HUES64 (cell line): ENCODE measurements around the gene TSPAN14.

Source experiments
- H3K27ac ChIP-seq: 2 replicates; pipeline ENCODE4 v1.7.0; 2013; ENCODE audit warnings: low read depth, low read length, inconsistent platforms
- H3K27me3 ChIP-seq: 2 replicates; pipeline ENCODE4 v1.6.1; 2013; ENCODE audit warnings: mild to moderate bottlenecking, low read length; ENCODE audit not compliant: insufficient read depth
- H3K36me3 ChIP-seq: 2 replicates; pipeline ENCODE4 v1.6.1; 2013; ENCODE audit warnings: mild to moderate bottlenecking, low read length; ENCODE audit not compliant: insufficient read depth
- H3K4me1 ChIP-seq: 2 replicates; pipeline ENCODE4 v1.6.1; 2013; ENCODE audit warnings: mild to moderate bottlenecking, low read length, moderate library complexity; ENCODE audit not compliant: insufficient read depth
- H3K4me3 ChIP-seq: 2 replicates; pipeline ENCODE4 v1.5.1; 2013; ENCODE audit warnings: mild to moderate bottlenecking, low read length, moderate library complexity
- H3K9ac ChIP-seq: 2 replicates; pipeline ENCODE4 v1.6.1; 2013; ENCODE audit warnings: mild to moderate bottlenecking, low read depth, low read length
- H3K9me3 ChIP-seq: 2 replicates; pipeline ENCODE4 v1.6.1; 2013; ENCODE audit warnings: low read depth, low read length; ENCODE audit not compliant: insufficient read depth
- WGBS: fragments of 150-250, 120-280 bp; methylation state at CpG from one replicate; pipeline ENCODE4 v1.1.7; 2013; ENCODE audit warnings: missing lambda C conversion rate; 5-methylcytosine and 5-hydroxymethylcytosine counted together

Gene TSPAN14

GRCh38 chr10:80465839-80466590 is 11.9 kb downstream of the TSPAN14 start:
- H3K9me3 ChIP-seq: no peaks in the 10 kb centered on the region
- H3K9ac ChIP-seq: peak overlapping the region; percentile 80; the same call in 1 of the 2 replicates
- WGBS: 98% methylated on average over 10 of the region's 10 CpGs
- peaks cover 65% of the 10 kb centered on the region for H3K4me1 ChIP-seq
- H3K36me3 ChIP-seq: peaks cover 9% of the 10 kb centered on the region; the same call in 1 of the 2 replicates
- H3K27me3 ChIP-seq: peaks cover 11% of the 10 kb centered on the region; the same call in 1 of the 2 replicates
- peak overlapping the region; percentile 40; the same call in 1 of the 2 replicates for H3K4me3 ChIP-seq
- H3K27ac ChIP-seq: peak overlapping the region; percentile 90

- Histone ChIP-seq H3K9ac (no peak overlapping the region), H3K4me3 (no peak overlapping the region), H3K36me3 (peaks cover 9% of the 10 kb centered on the region; the same call in 1 of the 2 replicates), H3K4me1 (peaks cover 58% of the 10 kb centered on the region), H3K9me3 (no peaks in the 10 kb centered on the region), H3K27ac (no peak overlapping the region), H3K27me3 (peaks cover 11% of the 10 kb centered on the region; the same call in 1 of the 2 replicates)
- WGBS: 86% methylated on average over 9 of the region's 10 CpGs
These were observed 12.7 kb downstream of the TSPAN14 start for GRCh38 chr10:80466724-80467326.

- H3K4me1 ChIP-seq: peaks cover 51% of the 10 kb centered on the region
- peaks cover 11% of the 10 kb centered on the region; the same call in 1 of the 2 replicates for H3K27me3 ChIP-seq
- H3K36me3 ChIP-seq: peaks cover 9% of the 10 kb centered on the region; the same call in 1 of the 2 replicates
- H3K9me3 ChIP-seq: no peaks in the 10 kb centered on the region
- H3K27ac ChIP-seq: no peak overlapping the region
- H3K9ac ChIP-seq: no peak overlapping the region
- whole genome bisulfite sequencing: 7% methylated on average over 6 of the region's 6 CpGs
- H3K4me3 ChIP-seq: no peak overlapping the region
These were observed 13.9 kb downstream of the TSPAN14 start for GRCh38 chr10:80468002-80468401.

- Histone ChIP-seq H3K27ac (no peak overlapping the region), H3K4me1 (peaks cover 45% of the 10 kb centered on the region), H3K36me3 (peaks cover 9% of the 10 kb centered on the region; the same call in 1 of the 2 replicates), H3K4me3 (no peak overlapping the region), H3K9me3 (no peaks in the 10 kb centered on the region), H3K27me3 (peaks cover 11% of the 10 kb centered on the region; the same call in 1 of the 2 replicates), H3K9ac (no peak overlapping the region)
- WGBS: 92% methylated on average over 7 of the region's 7 CpGs
These were observed 14.8 kb downstream of the TSPAN14 start for GRCh38 chr10:80468806-80469421.

GRCh38 chr10:80470266-80470665 is 16.2 kb downstream of the TSPAN14 start:
- no peak overlapping the region for H3K9ac ChIP-seq
- H3K4me1 ChIP-seq: peaks cover 46% of the 10 kb centered on the region
- H3K9me3 ChIP-seq: no peaks in the 10 kb centered on the region
- peaks cover 11% of the 10 kb centered on the region; the same call in 1 of the 2 replicates for H3K27me3 ChIP-seq
- H3K27ac ChIP-seq: no peak overlapping the region
- peaks cover 9% of the 10 kb centered on the region; the same call in 1 of the 2 replicates for H3K36me3 ChIP-seq
- H3K4me3 ChIP-seq: no peak overlapping the region
- 94% methylated on average over 2 of the region's 3 CpGs for WGBS

GRCh38 chr10:80471001-80471400 is 16.9 kb downstream of the TSPAN14 start:
- Histone ChIP-seq H3K9ac (no peak overlapping the region), H3K27ac (no peak overlapping the region), H3K36me3 (peaks cover 9% of the 10 kb centered on the region; the same call in 1 of the 2 replicates), H3K27me3 (peaks cover 11% of the 10 kb centered on the region; the same call in 1 of the 2 replicates), H3K9me3 (no peaks in the 10 kb centered on the region), H3K4me3 (no peak overlapping the region), H3K4me1 (peaks cover 39% of the 10 kb centered on the region)
- WGBS: 97% methylated on average over 3 of the region's 3 CpGs

GRCh38 chr10:80471715-80472233 is 17.7 kb downstream of the TSPAN14 start:
- Histone ChIP-seq H3K4me1 (peaks cover 31% of the 10 kb centered on the region), H3K27me3 (peaks cover 9% of the 10 kb centered on the region; the same call in 1 of the 2 replicates), H3K27ac (no peak overlapping the region), H3K9me3 (no peaks in the 10 kb centered on the region), H3K36me3 (peaks cover 9% of the 10 kb centered on the region; the same call in 1 of the 2 replicates), H3K9ac (no peak overlapping the region), H3K4me3 (no peak overlapping the region)
- 89% methylated on average over 4 of the region's 4 CpGs for WGBS

GRCh38 chr10:80472234-80473095 is 18.4 kb downstream of the TSPAN14 start:
- H3K4me3 ChIP-seq: no peak overlapping the region
- H3K9ac ChIP-seq: no peak overlapping the region
- no peak overlapping the region for H3K27ac ChIP-seq
- 90% methylated on average over 9 of the region's 9 CpGs for WGBS
- peaks cover 24% of the 10 kb centered on the region for H3K4me1 ChIP-seq
- peaks cover 9% of the 10 kb centered on the region; the same call in 1 of the 2 replicates for H3K36me3 ChIP-seq
- H3K9me3 ChIP-seq: no peaks in the 10 kb centered on the region
- H3K27me3 ChIP-seq: peaks cover 7% of the 10 kb centered on the region; the same call in 1 of the 2 replicates

GRCh38 chr10:80473096-80473657 is 19.1 kb downstream of the TSPAN14 start:
- H3K4me1 ChIP-seq: peaks cover 17% of the 10 kb centered on the region
- peaks cover 9% of the 10 kb centered on the region; the same call in 1 of the 2 replicates for H3K36me3 ChIP-seq
- no peak overlapping the region for H3K9ac ChIP-seq
- peaks cover 7% of the 10 kb centered on the region; the same call in 1 of the 2 replicates for H3K27me3 ChIP-seq
- H3K27ac ChIP-seq: no peak overlapping the region
- WGBS: 88% methylated on average over 3 of the region's 3 CpGs
- no peak overlapping the region for H3K4me3 ChIP-seq
- H3K9me3 ChIP-seq: no peaks in the 10 kb centered on the region
